HG03520 (cell line): ENCODE results near the gene UIMC1.
"Not testable (repeated sequence)": the region's sequence is repeated elsewhere in the genome, so short reads cannot be mapped to it uniquely, and the experiment has no call there.

Source experiments
- ATAC-seq: cut with Tn5 transposase; IDR thresholded peaks from one replicate; pipeline ENCODE4 v1.9.1; 2021; ENCODE audit warnings: mild to moderate bottlenecking, moderate library complexity; ENCODE audit not compliant: unreplicated experiment

Gene UIMC1

DNA sequence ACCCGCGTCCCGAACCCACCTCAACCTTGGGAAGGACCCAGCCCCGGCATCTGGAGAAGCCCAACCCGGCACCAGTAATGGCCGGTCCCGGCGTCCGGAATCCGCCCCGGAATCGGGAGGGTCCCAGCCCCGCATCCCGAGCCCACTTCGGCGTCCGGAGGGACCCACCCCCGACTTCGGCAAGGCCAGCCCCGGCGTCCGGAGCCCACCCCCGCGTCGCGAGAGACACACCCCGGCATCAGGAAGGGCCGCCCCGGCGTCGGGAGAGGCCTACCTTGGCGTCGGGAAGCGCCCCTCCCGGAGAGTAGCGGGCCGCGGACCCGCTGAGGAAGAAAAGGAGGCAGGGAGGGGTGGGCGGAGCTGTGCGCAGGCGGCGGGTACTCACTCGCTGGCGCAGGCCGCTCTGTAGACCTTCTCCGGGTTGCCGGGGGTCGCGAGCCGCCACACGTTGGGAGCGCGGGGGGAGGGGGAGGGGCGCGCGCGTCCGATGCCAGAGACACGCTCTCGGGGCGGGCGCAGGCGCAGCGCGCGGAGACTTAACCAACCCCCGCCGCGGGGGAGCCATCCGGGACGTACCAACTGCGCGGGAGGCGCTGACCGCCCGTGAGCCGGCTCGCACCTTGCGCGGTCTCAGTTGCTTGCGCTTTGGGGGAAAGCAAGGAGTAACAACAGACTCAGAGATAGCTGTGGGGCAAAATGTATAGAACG lies at the start of gene UIMC1:
TSS of gene UIMC1 (minus strand) at position 515 of the 708 bp plus-strand sequence. CDS start 24,164 bp downstream, outside the sequence.
- peak; percentile 69 for ATAC-seq

DNA sequence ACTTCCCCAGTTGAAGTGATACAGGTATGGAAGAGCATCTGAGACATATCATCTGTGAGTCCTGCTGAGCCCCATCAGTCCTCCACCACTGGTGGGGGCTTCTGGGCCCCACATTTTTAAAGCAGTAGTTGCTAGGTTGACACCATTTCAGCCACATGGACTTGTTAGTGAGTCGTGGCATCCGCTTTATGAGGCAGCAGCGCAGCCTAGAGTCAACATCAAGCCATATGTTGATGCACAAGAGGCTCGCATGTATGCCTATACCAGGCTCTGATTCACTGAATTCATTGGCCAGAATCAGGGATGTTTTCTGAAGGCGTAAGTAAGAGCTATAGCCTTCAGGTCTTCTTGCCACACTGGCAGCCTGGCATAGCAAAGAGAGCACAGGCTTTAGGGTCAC lies 42.7 kb upstream of the UIMC1 start:
- no peak for ATAC-seq

DNA sequence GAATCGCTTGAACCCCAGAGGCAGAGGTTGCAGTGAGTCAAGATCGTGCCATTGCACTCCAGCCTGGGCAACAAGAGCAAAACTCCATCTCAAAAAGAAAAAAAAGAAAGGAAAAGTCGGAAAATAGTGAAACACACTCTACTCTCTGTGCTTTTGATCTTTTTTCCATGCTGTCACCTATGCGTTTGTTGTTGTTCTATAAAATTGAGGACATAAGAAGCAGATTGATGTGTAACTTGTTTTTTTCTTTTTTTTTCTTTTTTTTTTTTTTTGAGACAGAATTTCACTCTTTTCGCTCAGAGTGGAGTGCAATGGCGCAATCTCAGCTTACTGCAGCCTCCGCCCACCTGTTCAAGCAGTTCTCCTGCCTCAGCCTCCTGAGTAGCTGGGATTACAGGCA lies 42.0 kb upstream of the UIMC1 start:
- ATAC-seq = not testable (repeated sequence)

DNA sequence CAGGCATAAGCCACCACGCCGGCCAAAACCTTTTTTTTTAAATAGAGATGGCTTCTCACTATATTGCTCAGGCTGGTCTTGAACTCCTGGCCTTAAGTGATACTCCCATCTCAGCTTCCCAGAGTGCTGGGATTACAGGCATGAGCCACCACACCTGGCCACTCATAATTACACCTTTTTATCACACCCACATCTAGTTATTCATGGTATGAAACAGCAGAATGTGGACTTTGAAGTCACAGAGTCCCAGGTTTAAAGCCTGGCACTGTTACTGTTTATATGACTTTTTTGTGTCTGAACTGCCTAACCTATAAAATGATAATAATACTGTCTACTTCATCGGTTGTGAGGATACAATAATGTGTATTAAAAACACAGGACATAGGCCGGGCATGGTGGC lies 39.1 kb upstream of the UIMC1 start:
- ATAC-seq = no peak

DNA sequence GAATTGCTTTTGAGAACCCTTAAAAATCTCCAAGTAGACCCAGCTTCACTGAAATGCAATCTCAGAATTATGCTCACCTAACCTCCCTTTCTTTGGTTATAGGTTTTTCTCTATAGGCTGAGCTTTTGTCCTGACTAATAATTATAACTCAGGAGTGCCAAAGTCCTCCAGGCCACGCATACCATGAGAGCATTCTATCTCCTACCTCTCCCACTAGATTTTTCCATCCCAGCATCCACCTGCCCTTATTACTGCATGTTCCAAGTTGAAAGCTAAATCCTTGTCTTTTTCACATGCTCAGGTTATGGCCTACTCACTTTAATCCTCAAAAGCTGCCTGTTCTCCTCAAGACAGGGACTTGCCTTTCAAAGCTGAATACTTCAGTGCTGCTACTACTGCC lies 38.1 kb upstream of the UIMC1 start:
- no peak for ATAC-seq

DNA sequence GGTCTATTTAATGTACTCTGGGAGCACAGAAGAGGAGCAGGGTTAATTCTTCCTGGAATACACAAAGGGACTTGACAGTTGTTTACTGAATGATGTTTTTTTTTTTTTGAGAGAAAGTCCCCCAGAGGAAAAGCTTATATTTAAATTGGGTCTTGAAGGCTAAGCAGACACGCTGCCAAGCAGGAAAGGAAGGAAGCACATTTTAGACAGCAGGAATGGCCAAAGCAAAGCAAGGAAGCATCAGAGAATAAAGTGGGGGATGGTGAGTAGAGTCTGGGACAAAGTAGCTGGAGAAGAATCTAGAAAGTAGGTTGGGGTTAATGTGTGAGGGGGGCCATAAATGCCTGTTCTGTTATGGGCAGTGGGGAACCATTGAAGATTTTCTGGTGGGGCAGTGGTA lies 37.4 kb upstream of the UIMC1 start:
- ATAC-seq = no peak

DNA sequence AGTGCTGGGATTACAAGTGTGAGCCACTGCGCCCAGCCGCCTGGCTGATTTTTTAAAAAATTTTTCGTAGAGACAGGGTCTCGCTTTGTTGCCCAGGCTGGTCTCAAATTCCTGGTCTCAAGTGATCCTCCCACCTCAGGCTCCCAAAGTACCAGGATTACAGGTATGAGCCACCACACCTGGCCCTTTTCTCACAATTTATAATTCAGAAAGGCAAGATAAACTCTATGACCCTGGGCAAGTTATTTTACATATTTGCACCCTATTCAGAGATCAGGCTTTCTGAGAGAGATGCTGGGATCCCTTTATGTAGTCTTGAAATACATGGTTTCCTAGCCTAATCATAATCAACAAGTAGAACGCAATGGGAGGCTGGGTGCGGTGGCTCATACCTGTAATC lies 36.5 kb upstream of the UIMC1 start:
- no peak for ATAC-seq

DNA sequence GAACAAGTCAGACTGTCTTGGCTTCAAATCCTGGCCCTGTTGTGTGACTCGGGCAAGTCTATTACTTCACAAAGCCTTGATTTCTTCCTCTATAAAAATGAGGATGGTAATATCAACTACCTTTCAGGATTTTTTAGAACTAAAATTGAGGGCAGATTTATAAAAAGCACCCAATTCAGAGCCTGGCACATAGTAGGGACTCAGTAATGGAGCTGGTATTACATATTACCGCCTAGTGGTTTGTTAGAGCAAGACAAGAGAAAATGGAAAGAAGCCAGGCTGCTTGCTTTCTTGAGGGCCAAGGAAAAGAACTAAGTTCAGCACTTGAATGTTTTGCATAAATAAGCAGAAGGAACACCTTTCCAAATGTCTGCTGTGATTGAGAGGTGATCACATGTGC lies 35.4 kb upstream of the UIMC1 start:
- ATAC-seq = no peak

DNA sequence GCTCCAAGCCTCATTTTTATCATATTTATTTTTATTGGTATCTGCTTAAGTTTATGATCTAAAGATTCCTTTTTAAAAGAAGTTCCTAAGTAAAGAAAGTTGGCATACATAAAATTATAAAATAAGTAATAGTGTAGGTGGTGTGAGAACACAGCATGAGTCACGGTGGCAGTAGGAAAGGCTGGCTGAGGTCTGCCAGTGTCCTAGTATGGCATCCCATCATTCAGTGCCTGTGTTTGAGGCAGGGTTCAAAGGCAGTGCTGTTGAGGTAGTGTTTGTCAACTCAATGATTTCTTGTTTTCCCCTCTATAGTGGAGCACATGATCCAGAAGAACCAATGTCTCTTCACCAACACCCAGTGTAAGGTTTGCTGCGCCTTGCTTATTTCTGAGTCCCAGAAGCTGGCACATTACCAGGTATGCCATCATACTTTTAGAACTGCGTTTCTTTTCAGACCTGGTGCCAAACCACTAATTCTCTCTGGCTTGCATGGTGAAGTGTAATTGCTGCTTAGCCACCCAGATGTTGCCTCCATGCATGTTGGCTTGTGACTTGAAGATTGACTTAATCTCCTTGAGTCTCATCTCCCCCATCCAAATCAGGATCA lies 34.3 kb upstream of the UIMC1 start:
- ATAC-seq = no peak

DNA sequence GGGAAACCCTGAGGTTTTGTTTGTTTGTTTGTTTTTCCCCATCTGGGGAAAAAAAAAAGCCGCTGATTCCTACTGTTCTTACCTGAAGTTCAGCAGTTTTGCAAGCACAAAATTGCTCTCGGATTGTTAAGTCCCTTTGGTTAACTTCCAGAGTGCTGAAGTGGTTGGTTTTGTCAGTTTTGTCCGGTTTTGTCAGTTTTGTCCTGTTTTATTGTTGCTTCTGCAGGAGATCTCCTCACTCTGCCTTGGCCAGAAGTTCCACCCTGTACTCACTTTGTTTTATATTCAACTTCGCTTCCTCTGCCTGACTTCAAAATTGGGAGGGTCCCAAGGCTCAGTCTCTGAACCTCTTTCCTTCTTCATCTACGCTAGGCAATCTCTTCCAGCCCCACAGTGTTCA lies 30.3 kb upstream of the UIMC1 start:
- no peak for ATAC-seq

DNA sequence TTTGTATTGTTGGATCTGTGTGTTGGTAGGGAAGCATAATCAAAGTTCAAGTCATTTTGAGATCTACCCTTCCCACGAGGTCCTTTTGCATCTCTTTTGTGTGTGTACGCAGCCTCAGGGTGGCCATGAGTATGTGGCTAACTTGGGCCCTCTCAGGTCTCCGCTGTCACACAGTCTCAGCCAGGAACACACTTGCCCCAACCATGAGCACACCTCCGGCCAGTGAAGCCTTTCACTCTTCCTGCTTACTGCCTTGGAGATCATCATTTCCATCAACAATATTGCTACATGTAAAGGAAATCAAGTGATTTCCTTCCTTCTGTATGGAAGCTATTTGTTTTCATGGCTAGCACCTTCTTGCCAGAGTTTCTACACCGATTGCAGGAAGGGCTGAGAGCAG lies 29.9 kb upstream of the UIMC1 start:
- ATAC-seq = no peak

DNA sequence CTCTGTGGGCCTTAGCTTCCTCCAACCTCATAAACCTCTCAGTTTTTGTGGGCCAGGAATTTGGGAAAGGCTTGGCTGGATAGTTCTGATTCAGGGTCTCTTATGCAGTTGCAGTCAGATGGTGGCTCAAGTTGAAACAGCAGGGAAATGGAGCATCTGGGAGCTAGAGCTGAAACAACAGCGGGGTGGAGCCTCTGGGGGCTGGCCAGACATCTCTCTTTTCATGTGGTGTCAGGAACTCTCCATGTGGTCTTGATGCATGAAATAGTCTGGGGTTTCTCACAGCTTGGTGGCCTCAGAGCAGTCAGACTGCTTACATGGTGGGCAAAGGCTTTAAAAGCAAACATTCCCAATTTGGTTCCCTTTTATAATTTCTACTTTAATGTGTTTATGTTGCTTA lies 29.4 kb upstream of the UIMC1 start:
- ATAC-seq = no peak

DNA sequence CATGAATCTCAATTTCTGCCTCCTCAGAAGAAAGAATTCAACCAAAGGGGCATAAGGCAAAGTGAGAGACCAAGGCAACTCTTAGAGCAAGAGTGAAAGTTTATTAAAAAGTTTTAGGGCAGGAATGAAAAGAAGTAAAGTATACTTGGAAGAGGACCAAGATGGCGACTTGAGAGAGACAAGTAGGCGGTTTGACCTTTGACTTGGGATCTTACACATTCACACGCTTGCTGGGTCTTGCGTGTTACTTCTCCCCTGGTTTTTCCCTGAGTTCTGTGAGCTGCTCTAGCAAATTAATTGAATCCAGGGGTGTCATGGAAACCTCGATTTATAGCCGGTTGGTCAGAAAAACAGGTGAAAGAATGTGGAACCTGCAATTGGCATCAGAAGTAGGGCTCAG lies 22.9 kb upstream of the UIMC1 start:
- no peak for ATAC-seq

DNA sequence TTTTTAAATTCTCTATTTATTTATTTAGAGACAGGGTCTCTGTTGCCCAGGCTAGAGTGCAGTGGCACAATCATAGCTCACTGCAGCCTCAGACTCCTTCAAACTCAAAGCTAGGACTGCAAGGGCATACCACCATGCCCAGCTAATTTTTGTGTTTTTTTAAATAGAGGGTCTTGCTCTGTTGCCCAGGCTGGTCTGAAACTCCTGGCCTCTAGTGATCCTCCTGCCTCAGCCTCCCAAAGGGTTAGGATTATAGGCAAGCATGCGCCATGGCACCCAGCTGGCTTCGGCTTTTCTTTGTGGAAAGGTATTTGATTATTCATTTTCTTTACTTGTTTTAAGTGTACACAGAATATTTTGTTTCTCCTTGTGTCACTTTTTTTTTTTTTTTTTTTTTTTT lies 21.1 kb upstream of the UIMC1 start:
- no peak for ATAC-seq

DNA sequence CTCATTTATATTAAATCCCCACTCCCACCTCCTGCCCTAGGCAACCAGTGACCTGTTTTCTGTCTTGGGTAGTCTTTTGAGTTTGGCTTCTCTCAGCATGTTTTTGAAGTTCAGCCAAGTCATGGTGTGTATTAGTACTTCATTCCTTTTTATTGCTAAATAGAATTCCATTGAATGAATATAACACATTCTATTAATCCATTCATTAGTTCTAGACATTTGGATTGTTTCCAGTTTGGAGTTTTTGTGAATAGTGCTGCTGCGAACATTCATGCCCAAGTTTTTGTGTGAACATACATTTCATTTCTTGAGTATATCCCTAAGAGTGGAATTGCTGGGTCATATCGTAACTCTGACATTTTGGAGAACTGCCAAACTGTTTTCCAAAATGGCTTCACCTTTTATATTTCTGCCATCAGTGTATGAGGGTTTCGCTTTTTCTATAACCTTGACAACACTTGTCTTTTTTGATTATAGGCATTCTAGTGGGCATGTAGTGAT lies 18.6 kb upstream of the UIMC1 start:
- ATAC-seq = no peak

DNA sequence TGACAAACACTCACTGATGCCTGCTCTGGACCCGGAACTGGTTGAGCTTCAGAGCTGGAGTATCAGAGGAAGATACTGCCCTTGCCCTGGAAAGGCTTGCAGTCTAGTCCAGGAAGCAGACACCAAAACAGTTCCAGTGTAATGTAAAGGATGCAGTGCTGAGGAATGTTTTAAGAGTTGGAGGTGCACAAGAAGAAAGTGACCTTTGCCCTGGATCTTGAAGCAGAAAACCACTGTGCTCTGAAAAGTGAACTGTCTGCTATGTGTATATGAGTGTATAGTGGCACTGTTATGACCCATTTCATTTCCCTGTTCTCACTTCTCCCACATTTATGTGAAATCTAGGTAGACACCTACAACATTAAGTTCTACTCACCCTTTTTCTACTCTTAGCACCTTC lies 18.0 kb upstream of the UIMC1 start:
- ATAC-seq = no peak

DNA sequence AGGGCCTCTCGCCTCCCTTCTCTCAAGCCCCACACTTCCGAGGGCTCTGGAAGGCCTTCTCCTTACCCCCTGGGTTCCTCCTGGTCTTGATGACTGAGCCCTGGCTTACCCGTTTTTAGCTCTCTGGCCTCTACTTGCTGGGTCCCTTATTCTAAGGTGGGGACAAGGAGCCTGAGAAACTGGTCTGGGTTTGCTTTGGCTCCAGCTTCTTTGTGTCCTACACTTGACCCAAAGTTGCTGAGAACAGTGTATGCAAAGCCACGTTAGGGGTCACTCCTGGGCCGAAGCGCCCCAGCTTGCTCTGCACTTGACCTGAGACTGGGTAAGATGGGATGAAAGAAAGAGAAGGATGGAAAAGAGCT lies 16.7 kb upstream of the UIMC1 start:
- ATAC-seq = no peak

DNA sequence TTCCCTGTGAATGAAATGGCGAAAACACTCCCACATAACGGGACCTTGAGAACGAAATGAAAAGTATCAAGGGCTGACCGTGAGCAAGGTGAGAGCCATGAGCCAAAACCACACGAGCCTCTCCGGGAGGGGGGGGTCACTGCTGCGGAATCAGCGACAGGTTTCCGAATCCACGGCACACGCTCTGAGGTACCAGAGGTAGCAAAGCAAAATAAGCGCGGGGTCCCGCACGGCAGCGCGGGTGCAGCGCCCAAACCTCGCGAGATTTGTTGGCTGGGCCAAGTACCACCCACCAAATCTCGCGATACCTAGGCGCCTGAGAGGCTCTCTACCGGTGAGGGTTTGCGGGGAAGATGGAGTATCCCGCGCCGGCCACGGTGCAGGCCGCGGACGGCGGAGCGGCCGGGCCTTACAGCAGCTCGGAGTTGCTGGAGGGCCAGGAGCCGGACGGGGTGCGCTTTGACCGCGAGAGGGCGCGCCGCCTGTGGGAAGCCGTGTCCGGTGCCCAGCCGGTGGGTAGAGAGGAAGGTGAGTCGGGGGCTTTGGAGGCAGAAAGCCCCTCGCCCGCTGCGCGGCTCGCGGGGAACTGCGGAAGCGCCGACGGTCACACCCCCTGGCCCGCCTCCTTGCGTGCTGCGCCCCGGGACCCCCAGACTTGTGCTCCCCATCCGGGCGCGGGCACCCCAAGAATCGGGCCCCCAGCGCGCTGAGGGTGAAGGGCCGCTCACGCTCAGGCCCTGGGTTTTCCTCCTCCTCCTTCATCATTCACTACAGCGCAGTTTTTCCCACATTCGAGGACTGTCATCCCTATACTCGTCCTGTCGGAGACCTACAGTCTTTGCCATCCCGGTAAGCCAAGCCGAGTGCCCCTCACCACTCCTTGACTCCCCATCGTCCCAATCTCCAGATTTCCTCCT lies 16.1 kb upstream of the UIMC1 start, which contains the start of gene ZNF346:
TSS of gene ZNF346 (plus strand) at position 311 of the 917 bp plus-strand sequence. CDS start at position 354, 43 bp downstream.
- ATAC-seq = peak; percentile 93

DNA sequence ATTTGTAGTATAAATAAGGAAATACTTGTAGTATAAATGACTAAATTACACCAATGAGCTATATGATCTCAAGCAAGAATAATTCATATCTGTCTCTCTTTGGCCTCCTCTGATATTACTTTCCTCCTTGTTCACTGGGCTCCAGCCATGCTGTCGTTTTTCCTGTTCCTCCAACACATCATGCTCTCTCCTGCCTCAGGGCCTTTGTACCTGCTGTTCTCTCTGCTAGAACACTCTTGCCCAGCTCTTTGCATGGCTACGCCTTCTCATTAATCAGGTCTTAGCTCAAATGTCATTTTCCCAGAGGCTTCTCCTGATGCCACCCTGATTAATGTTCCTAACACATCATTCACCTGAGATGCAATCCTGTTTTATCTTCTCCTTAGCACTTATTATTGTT lies 13.5 kb upstream of the UIMC1 start:
- ATAC-seq = no peak

DNA sequence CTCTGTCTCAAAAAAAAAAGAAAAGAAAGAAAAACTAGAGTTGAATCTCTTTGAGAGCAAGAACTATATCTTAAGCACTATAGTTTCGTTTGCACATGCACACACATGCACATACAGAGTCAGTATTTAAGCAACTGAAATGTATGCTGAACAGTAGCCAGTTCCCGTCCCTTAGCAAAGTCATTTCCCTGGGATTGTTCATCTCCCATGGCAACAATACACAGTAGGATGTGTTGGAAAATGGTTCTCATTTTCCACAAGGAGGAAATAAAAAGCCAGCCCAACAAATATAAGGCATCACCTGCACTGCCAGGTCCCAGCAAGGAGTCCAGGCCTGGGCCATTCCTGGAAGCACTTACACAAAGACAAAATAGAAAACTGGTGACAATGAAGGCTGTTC lies 11.8 kb upstream of the UIMC1 start:
- no peak for ATAC-seq

DNA sequence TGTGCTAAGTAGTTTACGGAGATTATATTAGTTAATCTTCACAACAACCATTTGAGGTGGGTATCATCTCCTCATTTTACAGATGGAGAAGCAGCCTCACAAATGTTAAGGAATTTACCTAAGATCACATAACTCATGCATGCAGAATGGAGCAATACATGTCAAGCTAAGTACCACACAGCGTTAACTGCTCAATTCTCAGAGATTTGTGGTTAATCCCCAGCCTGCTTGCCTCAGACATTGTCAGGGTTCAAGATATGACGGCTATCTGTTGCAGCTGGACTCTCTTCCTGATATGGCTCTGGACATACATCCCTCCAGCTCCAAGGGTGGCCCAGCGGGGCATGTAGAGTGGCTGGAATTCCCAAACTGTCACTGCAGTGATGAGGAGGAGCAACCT lies 8.6 kb upstream of the UIMC1 start:
- ATAC-seq = no peak

DNA sequence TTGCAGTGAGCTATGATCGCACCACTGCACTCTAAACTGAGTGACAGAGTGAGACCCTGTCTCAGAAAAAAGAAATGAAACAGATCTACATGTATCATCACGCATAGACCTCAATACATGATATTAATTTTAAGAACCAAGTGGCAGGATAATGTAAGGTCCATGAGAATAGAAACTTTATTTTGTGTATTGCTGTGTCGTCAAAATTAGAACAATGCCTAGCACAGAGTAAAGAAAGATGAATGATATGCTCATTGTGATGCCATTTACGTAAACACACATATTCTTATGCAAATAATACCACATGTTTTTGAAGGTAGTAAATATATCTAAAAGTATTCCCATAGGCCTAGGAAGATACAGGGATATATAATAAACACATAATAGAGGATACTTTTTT lies 3.6 kb upstream of the UIMC1 start:
- no peak for ATAC-seq
